ENCODE measurements around the gene FTO.

Gene FTO

DNA sequence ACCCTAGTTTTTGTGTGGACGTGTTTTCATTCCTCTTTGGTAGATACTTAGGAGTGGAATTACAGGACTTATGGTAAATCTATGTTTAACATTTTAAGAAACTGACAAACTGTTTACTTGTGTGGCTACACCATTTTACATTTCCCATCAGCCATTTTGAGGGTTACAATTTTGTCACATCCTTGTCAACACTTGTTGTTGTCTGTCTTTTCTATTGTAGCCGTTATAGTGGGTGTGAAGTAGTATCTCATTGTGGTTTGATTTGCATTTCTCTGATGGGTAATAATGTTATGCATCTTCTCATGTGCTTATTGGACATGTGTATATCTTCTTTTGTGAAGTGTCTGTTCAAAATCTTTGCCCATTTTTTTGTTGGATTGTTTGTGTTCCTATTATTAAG is 4.5 kb downstream of the FTO start:
- in situ Hi-C loops (cut with HindIII; ENCODE audit: low sequenced_read_pairs): no loop called here

DNA sequence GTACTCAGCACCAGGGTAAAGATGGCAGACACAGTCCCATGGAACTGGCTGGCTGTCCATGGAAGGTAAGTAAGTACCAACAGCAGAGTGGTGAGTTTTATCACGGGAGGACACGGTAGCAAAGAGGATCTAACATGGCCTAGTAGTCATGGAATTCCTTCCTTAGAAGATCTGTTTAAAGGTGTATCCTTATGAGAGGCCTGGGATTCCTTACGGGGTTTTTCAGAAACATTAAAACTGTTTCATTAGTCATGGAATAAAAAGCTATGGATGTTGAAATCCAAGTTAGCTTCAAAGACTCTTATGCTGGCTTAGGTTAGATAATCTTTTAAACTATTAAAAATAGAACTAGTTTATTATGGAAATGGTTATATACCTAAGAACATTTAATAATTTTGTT is 7.4 kb downstream of the FTO start:
- in situ Hi-C loops (cut with HindIII; ENCODE audit: low sequenced_read_pairs): no loop called here

DNA sequence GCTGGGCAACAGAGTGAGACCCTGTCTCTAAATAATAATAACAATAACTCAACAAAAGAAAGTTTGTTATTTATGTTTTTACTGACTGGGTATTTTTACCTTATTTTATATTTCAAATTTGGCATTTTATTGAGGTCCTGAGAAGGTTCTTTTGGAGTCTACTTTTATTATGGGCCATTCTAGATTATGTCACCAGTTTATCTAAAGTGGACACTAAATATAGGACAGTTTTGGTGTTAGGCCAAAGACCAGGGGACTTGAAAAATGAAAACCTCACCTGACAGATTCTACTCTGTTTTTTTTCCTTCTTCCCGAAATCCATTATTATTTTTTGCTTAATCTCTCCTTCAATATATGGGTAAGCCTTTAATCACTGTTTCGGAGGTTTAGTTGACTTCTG is 8.1 kb downstream of the FTO start:
- in situ Hi-C loops (cut with HindIII; ENCODE audit: low sequenced_read_pairs): no loop called here

DNA sequence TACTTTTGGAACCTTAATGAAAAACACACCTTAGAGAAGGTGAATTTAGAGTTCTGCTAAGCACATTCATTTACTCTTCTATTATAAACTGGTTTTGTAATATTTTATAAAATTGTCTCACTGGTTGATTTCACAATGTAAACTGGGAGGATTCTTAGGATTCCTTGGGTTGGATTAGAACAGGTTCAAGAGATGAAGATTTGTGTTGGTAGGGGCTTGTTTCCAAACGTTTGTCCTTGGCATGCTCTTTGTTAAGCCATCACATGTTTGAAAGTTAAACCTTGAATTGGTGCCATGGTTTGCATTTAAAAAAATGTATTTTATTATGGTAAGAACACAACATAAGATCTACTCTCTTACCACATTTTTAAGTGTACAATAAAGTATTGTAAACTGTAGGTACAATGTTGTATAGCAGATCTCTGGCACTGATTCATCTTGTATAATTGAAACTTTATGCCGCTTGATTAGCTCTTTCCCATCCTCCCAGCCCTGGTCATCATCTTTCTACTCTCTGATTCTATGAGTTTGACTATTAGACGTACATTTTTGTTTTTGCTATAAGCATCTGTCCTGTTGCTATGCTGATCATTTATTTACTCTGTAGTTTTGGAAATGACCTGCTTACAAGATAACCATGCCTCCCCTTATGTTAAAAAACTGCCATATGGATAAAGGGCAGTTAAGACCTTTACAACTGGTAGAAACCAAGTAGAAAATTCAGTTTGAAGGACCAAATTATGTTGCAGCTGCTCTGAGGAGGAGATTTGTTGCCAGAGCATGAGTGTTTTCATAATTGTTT is 9.6 kb downstream of the FTO start:
- in situ Hi-C loops (cut with HindIII; ENCODE audit: low sequenced_read_pairs): no loop called here

DNA sequence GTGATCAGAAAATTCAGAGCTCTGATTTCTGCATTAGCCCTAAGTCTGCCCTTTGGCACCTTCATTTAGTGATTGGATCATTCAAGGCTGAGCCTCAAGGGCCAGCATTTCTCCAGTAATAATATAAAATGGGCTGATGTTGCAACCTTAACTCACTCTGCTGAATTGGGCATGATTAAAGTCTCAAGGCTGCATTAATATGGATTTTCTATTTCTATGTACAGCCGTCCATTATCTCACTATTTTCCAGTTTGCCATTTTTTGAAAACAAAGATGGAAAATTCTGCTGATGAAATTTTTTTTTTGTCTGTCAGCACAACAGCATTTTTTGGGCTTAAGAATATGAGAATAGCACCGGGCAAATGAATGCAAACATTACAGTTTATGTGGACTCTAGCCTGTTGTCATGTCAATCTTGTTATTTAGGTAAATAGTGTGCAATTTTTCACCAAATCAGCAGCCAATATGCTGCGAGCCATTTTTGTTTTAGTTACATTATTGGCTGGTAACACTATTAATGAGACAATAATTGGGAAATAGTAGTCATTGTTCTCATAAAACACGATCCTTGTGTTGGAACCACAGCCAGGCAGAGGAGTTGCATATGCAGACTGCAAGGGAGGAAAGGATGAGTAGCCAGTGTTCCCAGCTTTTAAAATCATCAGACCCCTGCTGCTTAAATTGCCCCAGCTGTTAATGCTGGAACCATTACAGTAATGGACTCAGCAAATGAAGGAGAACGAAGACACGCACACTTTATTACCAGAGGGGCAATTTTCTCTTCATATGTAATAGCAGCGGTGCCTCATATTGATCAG is 10.5 kb downstream of the FTO start:
- in situ Hi-C loops (cut with HindIII; ENCODE audit: low sequenced_read_pairs): no loop called here

DNA sequence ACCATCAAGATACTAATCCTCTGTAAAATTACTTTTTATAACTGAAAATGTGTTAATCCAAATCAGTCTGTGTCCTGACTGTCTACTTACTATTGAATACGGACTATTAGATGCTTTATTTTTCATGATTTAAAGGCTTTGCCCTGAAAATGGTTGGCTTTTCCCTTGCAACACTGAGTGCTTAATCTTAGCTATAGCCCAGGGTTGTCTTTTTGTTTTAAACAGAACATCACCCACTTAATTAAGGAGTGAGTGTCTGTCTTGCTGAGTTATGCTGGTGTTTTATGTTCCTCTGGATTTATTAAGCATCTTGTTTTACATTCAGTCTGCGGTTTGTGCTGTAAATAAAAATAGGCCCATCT is 11.0 kb downstream of the FTO start:
- in situ Hi-C loops (cut with HindIII; ENCODE audit: low sequenced_read_pairs): no loop called here

DNA sequence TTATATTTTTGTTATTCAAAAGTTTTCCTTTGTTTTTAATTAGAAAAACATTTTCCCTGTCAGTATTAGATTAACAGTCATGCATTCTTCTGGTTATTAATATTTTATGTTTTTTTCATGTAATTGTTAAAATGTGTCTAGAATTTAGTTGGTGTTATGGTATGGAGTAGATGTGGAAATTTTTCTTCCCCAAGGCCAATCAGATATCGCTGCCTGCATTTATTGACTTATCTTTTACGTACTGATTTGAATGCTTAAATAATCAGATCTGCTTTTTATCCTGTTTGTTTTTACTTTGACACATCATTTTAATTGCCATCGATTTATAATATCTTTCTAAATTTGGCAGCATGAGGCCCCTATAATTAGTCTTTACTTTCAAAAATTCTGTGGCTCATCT is 13.6 kb downstream of the FTO start:
- in situ Hi-C loops (cut with HindIII; ENCODE audit: low sequenced_read_pairs): no loop called here

DNA sequence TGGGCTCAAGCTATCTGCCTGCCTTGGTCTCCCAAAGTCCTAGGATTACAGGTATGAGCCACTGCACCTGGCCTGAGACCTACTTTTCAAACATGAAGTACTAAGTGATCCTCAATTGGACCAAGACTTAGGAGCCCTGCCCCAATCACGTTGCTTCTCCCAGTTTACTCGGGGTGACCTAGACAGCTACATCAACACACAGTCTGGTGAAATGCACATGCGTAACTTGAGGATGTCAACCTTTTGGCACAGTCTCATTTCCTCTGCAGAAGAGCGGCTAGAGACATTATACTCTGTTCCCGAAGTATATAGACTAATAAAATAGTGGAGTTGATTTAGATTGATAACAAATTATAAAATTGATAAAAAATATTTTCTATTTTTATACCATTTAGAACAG is 17.1 kb downstream of the FTO start:
- in situ Hi-C loops (cut with HindIII; ENCODE audit: low sequenced_read_pairs): no loop called here

DNA sequence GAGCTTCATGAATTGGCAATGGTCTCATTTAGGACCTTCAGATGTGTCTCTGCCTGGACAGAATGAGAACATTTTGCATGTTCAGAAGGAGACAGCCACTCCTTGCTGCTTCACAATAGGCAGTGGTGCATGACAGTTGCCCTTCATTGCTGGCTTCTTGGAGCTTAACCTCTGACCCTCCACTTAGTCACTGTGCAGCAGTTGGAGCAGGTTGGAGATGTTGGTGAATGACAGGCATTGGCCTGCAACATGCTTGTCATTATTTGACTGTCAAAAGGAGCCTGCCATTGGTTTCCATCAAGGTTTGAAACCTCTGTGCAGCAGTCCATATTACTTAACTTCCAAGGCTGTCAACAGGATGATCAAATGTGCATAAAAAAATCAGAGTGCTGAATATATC is 22.7 kb downstream of the FTO start:
- in situ Hi-C loops (cut with HindIII; ENCODE audit: low sequenced_read_pairs): no loop called here

DNA sequence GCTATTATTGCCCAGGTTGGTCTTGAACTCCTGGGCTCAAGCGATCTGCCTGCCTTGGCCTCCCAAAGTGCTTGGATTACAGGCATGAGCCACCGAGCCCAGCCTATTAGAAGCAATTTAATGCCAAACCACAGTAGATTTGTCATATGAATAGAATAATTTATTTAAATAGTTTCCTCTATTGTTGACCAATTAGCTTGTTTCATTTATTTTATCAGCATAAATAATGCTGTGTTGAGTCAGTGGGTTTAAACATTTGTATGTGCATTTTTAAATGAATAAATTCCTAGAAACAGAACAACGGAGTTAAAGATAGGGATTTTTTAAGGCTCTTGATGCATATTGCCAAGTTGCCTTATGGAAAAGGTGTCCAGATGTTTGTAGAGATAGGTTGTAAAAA is 26.7 kb downstream of the FTO start:
- in situ Hi-C loops (cut with HindIII; ENCODE audit: low sequenced_read_pairs): no loop called here

DNA sequence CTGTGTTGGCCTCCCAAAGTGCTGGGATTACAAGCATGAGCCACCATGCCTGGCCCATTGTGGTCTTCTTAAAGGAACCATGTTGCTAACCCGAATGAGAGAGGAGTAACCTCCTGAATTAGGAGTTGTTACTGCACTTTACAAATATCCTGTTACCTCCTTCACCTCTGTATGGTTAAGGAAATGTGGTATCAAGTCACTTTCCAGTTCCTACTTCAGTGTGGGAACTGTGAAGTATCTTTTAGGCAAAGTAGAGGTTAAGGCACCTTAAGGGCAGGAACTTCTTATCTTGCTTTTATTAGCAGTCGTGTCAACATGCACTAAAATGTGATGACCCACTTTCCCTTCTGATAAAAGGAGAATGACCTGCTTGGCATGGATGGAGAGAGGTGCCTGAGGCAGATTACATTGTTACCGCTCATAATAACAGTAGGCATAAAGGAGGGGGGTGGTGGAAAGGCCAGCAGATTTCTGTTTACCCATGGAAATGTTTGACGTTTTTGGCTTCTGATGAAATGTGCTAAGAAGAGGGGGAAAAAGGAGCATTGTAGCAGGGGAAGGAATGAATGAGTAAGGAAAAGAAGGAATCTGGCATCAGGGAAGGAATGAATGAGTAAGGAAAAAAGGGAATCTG is 28.5 kb downstream of the FTO start:
- in situ Hi-C loops (cut with HindIII; ENCODE audit: low sequenced_read_pairs): no loop called here

DNA sequence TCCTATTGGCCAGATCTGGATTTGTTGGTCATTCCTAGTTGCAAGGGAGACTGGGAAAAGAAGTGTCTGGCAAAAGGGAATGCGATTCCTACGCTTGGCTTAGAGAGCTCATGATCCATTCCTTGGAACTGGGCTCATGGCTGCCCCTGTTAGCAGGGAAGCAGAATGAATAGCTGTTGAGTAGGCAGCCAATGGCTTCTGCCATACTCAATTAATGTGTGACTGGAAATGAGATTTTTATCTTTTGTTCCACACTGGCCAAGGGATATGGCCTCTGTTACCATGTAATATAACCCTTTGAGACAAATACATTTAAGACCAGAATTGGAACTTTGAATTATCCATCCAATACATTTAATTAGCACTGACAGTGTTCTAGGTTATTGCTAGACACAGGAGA is 31.0 kb downstream of the FTO start:
- in situ Hi-C loops (cut with HindIII; ENCODE audit: low sequenced_read_pairs): no loop called here

DNA sequence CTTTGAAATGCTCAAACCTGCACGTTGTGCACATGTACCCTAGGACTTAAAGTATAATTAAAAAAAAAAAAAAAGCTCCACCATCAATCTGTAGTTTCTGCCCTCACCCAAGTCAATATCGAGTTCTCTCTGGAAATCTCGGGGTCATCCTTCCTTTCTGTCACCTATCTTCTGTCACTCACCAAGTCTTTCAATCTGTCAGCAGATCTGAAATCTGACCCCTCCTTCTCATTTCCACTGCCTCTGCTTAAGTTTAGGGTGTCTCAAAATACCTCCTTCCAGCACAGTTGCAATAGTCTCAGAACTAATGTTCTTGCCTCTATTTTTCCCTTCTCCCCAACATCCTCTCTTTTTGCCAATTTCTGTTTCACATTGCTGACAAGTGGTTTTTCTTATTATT is 32.3 kb downstream of the FTO start:
- in situ Hi-C loops (cut with HindIII; ENCODE audit: low sequenced_read_pairs): no loop called here

DNA sequence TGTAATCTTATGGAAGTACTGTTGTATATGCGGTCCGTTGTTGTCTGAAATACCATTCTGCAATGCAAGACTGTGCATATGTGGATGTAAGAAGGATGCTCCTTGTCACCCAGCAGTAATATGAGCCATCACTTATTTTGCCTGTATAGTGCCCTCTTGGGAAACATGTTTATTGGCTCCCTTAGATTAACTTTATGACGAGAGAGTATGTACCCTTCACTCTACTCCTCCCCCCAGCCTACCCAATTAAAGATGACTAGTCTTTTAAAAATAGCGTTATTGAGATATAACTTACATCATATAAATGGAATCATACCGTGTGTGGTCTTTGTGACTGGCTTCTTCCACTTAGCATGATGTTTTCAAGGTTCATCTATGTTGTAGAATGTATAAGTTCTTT is 33.6 kb downstream of the FTO start:
- in situ Hi-C loops (cut with HindIII; ENCODE audit: low sequenced_read_pairs): no loop called here

DNA sequence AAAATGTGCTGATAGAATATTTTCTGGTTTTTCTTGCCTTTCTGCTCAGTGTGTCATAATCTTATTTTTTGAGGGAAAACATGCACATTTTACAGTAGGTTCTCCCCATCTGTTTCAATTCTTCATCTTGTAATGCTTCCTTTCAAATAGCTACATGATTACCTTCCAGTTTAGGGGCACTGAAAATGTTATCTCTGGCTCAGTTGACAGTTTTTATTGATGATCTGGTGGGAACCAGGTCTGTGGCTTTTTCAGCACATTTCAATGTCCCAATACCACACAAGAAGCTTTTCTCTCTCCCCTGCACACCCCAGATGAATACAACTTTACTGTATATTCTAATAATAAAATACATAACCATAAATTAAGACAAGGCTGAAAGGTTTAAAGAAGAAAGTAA is 36.5 kb downstream of the FTO start:
- in situ Hi-C loops (cut with HindIII; ENCODE audit: low sequenced_read_pairs): loop anchor here (5.0 kb wide), 1 partner anchor 63 kb away; no protein-coding TSS in a partner anchor

DNA sequence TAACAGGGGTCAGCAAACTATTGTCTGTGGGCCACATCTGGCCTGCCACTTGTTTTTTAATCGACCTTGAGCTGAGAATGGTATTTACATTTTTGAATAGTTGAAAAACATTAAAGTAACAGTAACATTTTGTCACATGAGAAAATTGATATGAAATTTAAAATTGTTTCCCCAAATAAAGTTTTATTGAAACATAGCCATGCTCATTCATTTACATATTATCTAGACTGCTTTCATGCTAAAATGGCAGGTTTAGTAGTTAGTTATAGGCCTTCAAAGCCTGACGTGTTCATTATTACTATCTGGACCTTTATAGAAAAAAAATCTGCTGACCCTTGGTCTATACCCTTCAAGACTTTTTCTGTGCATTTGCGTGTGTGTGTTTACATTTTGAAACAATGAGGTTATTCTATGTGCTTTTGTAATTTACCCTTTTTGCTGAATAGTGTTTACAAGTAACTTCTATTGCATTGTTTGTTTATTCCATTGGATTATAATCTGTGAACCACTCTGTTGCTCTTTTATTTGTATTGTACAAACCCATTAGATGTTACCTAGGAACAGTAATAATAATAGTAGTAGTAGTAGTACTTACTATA is 37.1 kb downstream of the FTO start:
- in situ Hi-C loops (cut with HindIII; ENCODE audit: low sequenced_read_pairs): loop anchor here (5.0 kb wide), 1 partner anchor 64 kb away; no protein-coding TSS in a partner anchor

DNA sequence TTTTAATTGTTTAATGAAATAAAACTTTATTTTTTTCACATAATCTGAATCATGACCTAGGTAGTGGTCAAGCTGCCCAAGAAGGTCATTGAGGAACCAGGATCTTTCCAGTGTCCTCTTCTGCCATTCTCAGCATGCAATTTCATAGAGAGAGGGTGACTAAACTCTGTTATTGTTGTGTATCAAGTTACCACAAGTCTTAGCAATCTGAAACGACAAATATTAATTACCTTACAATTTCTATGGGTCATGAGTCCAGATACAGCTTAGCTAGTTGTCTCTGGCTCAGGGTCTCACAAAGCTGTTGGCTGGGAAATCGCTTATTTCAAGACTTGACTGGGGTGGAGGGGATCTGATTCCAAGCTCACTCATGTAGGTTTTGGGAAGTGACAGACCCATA is 37.6 kb downstream of the FTO start:
- in situ Hi-C loops (cut with HindIII; ENCODE audit: low sequenced_read_pairs): loop anchor here (5.0 kb wide), 1 partner anchor 64 kb away; no protein-coding TSS in a partner anchor

DNA sequence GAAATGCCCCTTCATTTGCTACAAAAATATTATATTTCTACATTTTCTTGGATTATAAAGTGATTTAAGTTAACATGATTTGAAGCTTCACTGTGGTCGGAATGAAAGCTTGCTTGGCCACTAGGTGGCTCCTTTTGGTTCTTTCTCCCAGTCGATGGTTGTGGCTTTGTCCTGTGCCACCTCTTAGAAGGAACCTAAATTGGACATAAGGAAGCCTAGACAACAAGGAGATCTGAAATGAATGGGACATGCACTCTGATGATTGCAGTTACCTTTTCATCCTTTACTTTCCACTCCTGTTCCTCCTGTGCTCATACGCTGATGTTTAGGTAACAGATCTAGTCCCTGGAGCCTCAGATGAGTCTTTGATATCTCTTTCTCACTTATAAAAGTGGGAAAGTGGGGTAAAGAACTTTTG is 39.2 kb downstream of the FTO start:
- in situ Hi-C loops (cut with HindIII; ENCODE audit: low sequenced_read_pairs): loop anchor here (5.0 kb wide), 1 partner anchor 66 kb away; no protein-coding TSS in a partner anchor

DNA sequence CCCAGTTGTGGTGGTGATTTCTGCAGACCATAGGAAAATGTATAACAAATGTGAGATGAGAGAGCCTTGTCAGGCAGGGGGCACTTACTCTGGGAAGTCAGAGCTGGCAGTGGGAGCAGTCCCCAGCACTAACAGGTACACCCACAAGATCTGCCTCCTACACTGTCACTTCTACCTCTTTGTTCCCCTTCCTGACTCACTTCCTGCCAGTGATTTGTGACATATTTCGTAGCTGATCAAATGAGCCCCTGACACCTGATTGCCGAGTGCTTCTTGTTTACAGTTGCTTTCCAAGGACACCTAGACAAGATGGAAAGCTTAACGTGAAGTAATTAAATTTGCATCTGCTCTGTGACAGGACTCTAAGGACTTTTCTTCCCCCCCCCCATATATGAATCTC is 40.5 kb downstream of the FTO start:
- in situ Hi-C loops (cut with HindIII; ENCODE audit: low sequenced_read_pairs): loop anchor here (5.0 kb wide), 1 partner anchor 67 kb away; no protein-coding TSS in a partner anchor

DNA sequence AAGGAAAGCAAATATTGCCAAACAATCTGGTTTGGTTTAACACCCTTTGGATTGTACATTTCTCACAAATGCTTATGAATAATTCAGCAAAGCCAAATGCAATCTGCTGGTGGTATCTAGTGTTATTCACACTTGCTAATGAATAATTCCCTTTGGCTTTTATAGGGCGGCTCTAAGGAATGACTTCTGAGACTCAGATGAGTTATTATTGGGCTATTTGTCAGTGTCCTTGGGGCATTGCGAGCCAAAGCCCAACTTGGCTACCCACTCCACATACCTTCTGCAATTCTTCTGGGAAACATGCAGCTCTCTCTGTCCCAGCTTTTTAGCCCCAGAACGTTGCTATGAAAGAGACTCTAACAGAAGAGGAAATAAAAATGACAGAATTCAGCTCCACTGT is 41.1 kb downstream of the FTO start:
- in situ Hi-C loops (cut with HindIII; ENCODE audit: low sequenced_read_pairs): no loop called here

DNA sequence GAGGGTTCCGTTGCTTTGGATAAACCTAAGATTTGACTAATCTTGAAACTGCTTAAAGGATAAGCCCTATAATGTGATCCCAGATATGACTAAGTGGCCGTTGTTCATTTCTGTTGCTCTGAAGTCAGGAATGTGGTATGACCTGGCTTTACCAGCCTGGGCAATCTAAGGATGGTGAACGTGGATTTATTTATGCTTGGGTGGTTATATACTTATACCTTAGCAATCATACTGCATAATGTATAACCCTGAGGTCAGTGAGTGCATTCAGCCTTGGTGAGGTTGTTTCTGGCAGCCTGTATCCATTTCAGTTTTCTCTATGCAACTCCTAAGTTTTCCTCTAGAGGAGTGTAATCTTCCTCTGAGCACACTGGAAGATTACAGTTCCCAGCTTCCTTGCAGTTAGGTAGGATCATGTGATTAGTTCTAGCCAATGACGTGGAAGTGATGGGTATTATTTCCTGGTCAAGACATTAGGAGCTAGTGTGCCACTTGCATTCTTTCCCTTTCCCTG is 41.9 kb downstream of the FTO start:
- in situ Hi-C loops (cut with HindIII; ENCODE audit: low sequenced_read_pairs): no loop called here
